Effector CD8-positive, alpha-beta T cell (primary cell): ENCODE measurements around the gene SMYD3.

Source experiments
- DNase-seq: peaks from one replicate; lab custom pipeline; 2025; lab: John Stamatoyannopoulos, UW

The SMYD3 gene

DNA sequence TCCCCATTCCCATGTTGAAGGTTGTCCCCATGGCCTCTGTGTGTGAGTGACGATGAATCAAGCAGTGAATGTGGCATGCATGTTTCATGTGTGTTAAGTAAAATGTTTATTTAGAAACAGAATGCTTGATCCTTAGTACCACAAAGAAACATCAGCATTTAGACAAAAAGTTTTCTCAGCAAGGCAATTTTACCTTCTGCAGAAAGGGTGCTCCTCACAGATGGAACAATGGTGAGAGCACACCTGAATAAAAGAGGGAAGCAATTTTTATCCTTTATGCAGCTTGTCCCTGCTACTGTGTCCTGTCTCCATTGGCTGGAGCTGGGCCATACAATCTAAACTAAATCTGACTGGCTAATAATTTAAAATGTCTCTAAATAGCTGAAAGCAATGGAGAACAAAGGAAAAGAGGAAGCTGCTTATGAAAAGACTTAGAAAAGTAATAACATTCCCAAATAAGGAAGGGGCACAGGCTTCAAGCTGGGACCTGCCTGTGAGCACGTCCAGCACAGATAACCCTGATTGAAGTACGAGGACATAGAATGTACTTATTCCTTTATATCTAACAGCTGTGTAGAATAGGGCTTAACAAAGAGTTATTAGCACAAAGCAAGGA, 8.4 kb upstream of the SMYD3 start:
- DNase-seq = no peak

DNA sequence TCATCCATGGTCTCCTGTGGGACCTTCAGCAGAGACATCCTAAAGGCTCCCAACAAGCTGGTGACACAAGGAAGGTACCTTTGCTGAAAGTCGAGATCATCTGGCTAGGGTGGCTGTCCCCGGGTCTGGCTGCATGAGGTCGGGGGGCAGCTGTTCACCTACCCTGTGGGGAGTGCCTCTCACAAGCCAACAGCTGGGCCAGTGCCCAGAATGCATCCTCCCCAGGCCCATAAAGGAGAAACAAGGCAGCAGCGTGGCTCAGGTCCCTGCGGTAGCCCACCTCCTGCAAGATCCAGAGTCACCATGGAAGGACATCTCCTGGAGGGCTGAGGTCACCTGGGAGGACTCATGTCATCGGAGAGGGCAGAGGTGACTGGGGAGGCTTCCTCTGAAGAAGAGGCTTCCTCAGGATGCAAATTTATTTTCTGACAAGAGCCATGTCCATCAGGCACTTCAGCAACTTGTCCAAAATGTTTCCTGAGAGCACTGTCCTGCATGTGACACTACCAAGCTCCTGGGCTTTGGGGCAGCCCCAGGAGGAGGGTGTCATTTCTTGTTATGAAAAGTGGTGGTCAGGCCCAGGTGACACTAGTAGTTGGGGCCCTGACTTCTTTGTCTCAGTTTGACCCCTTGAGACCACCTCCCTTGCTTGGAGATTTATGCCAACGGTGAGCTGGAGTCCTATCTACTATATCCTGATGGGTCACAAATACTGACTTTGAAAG, 6.7 kb upstream of the SMYD3 start:
- no peak for DNase-seq

DNA sequence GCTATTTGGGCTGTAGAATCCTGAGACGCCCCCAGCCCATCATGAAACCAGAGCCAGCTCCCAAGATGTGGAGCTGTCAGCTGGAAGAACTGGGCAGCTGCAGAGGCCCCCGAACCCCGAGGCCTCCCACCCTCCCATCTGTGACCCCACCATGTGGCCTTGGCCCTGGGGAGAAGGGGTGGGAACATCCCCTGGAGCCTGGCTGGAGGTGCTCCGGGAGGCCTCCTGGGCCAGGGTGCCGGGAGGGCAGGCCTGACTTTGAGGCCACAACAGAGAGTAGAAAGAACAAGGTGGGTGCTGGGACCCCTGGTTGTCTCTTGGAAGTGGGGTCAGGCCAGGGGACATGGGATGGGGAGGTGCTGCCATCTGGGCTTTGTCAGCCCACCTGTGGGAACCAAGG, 6.0 kb upstream of the SMYD3 start:
- no peak for DNase-seq

DNA sequence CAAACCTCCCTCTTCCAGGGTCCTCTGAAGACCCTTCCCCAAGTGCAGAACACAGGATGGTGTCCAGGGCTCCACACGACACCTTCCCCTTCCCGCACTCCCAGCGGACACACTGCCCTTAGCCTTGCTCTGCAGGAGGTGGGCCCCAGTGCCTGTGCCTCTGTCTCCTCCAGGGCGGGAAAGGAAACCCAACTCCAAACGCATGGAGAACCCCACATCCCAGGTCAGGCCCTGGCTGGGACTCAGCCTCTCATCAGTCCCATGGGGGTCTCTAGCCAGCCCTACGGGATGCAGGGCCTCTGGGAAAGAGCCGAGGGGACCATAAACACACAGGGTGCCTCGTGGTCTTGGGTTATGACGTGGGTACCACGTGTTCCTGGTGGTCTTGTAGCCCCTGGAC, 5.6 kb upstream of the SMYD3 start:
- no peak for DNase-seq

DNA sequence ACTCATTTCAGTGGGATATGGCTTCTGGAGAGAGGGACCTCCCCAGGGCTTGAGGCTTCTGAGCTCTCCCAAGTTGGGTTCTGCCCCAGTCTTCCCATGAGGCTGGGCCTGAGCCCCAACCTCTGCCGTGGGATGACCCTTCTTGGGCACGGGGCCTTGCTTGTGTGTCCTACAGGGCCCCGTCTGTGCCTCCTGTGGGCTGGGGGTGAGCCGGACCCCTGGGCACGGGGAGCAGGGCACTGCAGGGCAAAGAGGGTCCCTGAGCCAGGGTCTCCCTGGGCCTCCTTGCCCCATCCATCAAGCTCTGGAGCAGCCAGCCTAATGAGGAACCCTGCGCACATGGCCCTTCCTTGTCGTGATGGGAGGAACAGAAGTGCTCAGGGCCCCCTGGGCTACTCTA, 5.2 kb upstream of the SMYD3 start:
- no peak for DNase-seq

DNA sequence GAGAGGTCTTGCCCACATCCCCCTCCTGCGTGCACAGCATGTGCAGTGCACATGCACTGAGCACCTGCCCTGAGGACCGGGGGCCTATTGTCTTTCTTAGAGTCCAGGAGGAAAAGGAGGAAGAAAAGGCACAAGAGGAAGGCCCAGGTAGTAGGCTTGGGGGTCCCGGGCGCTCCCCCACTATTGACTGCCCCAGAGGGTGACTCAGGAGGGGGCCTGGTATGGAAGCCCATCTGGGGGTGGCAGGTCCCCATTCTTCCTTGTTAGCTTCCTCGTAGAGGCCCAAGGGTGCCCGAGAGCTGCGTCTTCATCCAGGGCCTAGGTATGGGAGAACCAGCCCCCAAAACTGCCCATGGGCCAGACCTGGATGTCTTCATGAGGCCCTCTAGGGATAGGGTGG, 4.1 kb upstream of the SMYD3 start:
- DNase-seq = no peak

DNA sequence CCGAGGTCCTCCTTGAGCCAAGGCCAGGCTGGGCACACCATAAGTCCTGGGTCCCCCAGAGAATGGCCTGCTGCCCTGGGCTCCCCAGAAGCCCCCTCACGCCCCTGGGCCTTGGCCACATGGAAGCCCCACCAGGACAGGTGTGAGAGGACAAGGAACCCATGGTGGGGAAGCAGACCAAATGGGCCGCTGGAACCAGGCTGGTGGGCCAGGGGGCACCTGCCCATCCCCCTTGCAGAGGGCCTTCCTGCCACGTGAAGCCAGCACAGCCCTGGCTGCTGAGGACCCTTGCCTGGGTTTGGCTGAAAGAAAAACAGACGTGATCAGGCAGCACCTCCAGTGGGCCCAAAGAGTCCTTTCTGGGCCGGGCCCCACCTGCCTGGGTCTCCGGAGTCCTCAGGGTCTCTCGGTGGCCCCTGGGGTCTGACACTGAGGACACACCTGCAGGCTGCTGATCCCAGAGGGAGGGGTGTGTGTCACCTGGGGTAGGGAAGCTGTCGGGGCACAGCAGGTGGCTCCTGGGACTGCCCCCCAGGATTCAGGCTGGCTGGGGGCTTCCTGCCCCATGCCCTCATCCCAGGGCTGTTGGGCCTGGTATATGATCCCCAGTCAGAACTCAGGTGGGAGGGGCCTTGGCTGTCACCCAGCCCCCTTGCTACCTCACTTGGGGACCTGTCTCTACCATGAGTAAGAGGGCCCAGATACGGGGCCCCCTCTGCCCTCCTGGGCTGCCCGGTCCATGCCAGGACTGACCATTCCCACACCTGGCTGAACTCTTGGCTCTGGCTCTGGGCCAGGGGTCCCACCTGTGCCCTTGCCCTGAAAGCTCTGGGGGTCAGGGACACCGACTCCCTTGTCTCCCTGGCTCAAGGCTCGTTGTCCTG, 3.3 kb upstream of the SMYD3 start:
- DNase-seq = no peak

DNA sequence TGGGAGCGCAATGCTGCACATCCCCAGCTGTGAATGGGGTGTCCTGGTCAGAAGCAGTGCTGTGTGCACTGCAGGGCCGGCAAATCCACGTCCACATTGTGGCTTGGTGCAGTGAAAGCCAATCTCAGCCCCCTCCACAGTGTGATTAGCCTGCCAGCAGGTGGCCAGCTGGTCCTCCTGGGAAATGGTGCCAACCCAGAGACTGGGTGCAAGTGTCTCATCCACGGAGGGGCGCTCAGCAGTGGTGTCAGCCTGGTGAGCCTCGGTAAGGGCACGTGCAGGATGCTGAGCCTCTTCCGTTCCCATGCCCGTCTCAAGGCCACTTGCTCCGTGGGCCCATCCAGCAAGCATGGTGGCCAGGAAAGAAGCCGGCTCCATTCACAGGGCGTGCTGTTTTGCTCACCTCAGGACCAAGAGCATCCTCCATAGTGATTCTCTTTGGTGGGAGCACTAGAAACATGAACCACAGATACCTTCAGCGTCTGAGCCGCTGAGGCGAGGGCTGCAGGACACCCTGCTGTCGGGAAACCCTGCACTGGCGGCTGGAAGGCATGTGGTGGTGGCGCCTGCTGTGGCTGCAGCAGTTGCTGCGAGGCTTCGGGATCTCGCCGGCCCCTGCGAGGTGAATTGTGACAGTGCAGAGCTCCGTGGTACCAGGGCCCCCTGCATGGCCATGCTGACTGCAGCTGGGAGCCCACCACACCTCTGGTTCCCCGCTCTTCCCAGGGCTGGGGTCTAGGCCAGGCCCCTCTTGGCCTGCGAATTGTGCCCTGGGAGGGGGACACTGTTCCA, 2.0 kb upstream of the SMYD3 start:
- DNase-seq = no peak

DNA sequence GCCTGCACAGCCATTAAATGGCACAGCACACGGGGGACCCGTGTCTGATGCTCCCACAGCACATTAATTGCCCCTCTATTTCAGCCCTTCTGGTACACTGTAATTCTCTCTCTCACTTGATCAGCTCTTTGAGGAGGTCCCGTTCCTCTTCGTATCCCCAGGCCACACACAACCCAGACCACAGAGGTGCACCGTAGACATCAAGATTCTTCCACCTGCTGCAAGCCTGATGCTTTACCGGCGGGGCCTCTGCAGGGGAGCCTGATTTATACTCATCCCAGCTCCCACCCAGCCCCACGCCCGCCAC, 759 bp downstream of the SMYD3 start:
- no peak for DNase-seq

DNA sequence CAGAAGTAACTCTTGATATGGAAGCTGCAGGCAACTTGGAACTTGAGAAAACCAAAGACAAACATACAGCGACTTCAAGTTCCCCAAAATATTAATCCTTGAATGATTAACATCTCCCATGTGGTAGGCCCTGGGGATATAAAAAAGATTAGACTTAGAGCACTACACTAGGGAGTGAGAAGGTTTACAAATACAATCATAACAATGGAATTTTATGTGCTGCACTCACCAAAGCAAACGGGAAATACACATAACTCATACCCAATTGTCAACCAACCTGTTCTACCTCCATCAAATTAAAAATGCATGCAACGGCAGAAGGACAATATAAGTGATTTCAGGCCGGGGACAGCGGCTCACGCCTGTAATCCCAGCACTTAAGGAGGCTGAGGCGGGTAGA, 3.7 kb downstream of the SMYD3 start:
- DNase-seq = no peak

DNA sequence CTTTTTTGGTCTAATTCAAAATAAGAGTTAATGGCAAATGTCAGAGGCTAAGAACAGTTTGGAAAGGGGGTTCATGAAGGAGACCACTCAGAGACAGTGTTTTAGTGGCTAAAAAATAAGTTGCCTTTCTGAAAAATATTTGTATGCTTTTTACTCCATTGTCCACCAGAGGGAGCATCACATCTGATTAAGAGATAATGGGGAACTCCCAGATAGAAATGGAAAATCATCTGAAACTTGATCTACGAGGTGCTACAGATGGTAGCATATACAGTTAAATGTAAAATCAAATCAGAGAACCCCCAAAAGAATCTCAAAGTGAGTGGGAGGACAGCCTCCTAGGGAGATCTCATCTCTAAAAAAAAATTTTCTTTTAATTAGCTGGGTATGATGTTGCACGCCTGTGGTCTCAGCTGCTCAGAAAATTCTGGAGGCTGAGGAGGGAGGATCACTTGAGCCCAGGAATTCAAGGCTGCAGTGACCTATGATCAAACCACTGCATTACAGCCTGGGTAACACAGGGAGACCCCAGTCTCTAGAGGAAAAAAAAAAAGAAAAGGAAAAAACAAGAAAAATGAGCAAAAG, 9.7 kb downstream of the SMYD3 start:
- no peak for DNase-seq

DNA sequence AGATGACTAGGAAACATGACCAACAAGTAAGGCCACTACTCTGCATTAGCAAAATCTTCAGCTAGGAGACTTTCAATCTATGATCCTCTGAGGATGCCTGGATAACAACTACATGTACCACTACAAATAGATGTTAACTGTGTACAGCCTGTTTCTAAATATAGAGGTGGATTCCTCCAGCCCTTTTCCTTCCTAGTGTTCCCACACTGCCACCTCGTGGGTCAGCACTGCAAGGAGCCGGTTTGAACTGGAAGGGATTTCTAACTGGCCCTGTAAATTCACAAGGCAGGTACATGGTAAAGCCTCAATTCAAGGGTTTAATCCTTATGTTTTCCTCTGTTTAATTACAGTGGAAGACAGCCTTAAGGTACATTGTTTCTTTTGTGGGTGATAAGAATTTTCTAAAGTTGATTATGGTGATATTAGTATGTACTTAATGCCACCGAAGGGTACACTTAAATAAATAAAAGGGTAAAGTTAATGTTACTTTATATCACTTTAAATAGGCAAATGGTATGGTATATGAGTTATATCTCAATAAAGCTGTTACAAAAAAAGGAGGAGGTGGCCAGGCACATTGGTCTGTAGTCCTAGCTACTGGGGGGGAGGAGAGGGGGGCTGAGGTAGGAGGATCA, 14.4 kb downstream of the SMYD3 start:
- no peak for DNase-seq

DNA sequence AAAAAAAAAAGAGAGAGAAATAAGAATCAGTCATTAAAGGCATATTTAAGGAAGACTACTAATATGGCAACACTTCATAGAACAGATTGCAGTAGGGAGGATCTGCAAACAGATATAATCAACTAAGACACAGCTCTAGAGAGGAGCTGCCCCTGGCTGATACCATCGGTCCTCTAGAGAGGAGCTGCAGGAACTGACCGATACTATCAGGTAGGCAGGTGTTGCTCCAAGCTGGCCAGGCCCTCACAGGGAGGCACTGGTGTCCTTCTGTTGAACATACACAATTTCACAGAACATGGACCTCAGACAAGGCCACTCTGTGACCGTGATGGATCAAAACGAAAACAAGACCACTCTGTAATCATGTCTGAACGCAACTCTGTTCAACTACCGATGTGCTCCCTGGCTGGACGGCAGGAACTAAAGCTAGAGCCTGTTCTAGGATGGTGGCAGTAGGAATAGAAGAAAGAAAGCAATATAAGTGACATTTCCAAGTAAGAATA, 15.5 kb downstream of the SMYD3 start:
- DNase-seq = no peak

DNA sequence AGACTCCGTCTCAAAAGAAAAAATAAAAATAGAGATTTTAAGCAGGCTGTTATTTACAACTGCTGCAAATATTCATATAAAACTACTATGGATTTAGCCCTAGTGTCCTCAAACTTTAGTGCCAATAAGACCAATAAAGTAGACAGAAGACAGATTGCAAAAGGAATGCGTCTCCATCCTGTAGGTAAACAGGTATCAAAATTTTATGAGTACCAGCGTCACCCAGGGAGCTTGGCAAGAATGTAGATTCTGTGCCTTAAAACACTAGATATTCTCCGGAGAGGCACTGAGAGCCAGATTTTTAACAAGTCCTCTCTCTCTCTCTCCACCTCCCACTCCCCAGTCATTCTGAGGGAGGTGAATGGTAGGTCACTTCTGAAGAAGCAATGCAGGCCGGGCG, 18.4 kb downstream of the SMYD3 start:
- no peak for DNase-seq

DNA sequence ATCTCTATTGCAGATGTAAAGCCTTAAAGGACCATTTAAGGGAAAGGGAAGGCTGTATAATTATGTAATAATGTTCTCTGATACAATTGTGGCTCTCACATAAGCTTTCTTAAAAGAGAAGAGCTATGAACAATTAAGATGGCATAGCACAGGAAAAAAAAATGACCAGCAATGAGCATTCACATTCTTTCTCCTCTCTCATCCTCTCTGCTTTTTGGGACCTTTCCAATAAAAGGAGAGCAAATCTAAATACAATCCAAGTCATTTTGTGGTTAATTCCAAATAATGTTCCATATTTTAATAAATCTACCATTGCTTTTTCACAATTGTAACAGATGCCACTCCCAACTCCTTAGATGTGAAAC, 23.5 kb downstream of the SMYD3 start:
- no peak for DNase-seq

DNA sequence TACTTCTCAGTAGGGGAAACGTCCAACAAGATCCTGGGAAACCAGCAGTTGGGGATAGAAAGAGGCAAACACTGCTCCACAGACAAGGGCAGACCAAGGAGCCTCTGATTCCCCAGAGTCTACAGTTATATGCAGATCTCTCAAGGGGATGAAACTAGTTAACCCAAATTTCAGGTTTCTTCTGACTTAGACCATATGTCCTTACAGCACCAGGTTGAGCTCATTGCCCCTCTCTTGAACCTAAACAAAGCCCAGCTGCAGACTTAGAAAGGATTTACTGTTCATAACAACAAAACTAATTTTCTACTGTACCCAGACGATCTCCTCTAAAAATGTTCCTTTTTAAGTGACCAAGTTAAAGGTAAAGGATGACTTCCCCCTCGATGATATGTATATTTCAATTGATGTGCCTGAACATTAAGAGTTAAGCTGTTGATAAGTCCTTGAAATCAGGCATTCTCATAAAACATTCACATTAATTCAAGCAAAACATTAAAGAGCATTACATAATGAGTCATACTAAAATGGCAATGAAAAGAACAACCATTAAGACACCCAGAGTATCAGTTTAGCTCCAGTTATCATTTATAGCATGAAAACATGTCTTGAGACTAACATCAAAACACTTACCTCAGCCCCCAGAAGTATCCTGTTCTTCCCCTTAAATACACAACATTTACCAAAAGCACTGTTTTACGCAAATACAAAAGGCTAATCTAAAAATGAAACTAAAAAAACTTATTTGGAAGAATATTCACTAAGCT, 24.1 kb downstream of the SMYD3 start:
- DNase-seq = no peak

DNA sequence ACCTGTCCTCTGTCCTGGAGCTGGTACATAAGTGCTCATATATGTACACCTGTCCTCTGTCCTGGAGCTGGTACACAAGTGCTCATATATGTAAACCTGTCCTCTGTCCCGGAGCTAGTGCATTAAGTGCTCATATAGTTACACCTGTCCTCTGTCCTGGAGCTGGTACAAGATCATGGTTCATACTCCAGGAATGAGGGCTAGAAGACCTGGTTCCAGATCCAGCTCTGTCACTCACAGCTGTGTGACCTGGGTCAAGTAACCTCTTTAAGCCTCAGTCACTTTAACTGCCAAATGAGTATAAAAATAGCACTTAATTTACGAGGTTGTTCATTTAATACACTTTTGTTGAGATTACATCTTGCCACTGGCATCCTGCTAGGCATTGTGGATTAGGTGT, 28.0 kb downstream of the SMYD3 start:
- no peak for DNase-seq

DNA sequence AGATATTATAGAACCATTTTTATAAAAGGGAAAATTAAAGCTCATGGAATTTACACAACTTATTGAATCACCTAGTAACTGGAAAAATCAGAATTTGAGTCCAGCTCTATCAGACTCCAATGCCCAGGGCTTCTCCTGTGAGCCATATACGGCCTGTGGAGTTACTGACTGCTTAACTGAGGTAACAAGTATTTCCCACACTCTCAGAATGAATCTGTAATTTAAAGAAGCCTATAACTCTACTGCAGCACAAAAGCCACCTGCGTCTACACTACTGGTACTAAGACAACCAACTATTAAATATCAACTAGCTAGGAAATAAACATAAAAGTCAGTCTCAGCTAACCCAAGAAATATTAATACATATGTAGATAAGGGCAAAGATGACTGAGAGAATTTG, 29.4 kb downstream of the SMYD3 start:
- DNase-seq = no peak

DNA sequence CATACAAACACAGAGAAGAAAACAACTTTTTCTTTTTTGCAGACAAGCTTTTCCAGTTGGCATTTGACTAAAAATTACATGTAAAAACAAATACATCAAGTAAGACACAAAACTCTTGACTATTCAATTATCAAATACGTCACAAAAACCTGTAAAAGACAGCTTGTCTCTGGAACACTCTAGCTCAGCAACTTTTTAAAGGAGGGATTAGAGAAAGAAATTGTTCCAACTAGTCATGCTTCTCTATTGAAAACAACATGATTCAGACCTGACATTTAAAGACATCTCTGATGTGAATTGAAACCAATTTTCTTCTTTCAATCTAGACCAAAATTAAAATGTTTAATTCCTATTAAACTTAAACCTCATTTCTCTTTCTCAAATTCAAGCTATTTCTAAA, 30.3 kb downstream of the SMYD3 start:
- DNase-seq = no peak

DNA sequence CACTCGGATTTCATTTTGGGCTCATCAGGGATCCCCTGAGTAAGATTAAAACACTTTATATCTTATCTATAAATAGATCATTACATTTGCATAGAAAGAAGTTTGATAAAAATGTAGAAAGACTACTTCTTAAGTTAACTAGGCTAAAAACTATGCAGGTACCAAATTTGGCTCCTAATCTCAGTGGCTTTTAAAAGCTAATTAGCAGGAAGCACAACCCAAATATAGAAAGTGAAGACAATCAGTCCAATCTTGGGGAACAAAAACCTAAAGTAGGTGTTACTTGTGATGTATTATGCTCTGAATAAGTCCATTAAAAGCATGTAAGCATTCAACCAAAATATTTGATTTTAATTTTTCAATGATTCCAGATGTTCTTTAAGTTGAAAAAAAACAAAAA, 35.4 kb downstream of the SMYD3 start:
- DNase-seq = no peak

DNA sequence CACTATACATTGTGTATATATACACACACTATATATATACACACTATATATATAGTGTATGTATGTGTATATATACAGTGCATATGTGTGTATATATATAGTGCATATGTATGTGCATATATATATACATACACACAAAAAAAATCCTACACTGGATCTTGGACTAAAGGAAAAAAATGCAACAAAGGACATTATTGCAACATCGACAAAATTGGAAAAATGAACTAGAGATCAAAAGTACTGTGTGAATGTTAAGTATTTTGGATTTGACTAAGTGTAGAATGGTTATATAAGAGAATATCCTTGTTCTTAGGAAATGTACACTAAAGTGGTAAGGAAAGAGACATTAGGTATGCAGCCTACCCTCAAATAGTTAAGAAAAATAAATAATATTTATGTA, 36.5 kb downstream of the SMYD3 start:
- DNase-seq = no peak
